GM19452 (cell line): ENCODE results near the gene NKX2-3.

Source experiments
- ATAC-seq: cut with Tn5 transposase; IDR thresholded peaks from one replicate; pipeline ENCODE4 v1.9.1; 2021; ENCODE audit not compliant: unreplicated experiment

NKX2-3 gene

DNA sequence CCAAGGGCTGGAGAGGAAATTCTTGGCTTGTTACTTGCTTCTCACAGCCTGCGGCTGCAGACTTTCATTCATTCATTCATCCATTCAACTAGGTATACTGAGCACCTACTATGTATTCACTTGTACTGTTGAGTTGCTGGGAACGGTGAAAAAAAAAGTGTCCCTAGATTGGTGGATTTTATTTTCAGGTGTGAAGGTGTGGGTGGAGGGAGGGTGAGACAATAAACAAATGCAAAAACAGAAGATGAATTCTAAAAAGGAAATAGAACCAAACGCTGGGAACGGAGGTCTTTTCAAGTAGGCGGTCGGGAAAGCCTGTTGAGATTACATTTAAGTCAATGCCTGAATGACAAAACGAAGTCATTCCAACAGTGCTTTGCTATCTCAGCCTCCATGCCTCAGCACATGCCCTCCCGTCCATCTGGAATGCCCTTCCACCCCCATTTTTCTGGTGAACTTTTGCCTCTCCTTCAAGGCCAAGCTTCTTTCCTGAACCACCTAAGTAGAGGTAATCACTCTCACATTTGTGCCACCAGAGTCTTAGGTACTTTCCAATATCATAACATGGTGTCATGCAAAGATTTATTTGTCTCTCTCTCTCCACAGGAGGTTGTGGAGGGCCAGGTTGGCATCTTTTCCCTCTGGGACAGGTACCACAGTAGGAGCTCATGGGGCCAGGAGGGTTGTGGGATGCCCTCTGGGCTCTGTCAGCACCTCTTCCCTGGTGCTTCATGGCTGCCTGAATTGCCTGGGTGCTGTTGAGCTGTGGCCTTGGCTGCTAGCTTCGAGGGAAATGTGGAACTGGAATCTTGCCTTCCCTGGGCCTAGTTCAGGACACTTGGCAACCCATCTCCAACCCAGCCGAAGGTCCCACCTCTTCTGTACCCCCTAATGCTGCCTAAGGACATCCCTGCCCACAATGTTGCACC lies 5.5 kb downstream of the NKX2-3 start:
- ATAC-seq = no peak

DNA sequence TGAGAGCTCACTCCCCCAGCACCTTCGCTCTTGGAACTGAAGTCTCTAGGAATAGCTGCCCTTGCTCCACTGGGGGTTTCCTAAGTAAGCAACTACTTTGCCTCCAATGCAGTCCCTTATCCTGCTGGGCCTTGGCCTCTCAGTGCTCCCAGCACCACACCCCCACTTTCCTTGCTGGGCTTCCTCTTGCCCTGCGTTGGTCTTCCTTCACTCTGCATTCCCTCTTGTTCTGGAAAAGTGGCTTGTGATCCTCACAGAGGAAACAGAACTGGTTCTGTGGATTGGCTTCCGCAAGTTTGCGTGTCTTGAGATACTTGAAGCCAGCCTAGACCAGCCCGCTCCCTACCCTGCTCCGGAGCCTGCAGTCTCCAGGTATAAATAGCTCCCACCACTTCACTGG lies 6.4 kb downstream of the NKX2-3 start:
- ATAC-seq = no peak

DNA sequence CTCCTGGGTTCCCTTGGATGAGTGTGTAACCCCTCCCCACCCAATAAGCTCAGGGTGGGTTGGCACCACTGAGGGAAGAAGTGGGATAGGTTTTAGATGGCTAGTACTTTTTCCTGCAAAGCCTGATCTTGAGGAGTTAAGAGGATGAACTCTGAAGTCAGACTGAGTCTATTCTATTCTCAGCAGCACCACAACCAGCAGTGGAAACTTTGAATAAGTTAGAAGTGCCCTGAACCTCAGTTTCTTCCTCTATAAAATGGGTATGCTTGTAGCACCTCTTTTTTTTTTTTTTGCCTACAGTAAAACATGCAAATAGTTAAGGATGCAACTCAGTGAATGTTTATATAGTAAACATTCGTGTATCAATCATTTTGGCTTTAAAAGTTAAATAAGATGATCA lies 7.1 kb downstream of the NKX2-3 start:
- no peak for ATAC-seq

DNA sequence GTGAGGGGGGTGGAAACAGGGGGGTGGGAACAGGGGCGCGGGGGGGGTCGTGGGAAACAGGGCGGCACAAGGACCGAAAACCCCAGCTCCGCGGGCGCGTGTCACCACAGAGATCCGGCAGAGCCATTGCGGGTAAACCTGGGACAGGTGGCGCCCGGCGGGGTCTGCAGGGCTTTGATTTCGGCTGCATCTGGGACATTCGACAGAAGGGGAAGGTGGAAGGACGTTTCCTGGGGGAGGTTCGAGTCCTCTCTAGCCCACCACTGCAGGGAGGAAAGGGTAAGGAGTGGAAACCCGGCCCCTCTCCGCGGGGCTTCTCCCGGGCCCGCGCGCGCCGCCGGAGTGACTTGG lies 7.5 kb downstream of the NKX2-3 start:
- ATAC-seq = no peak

DNA sequence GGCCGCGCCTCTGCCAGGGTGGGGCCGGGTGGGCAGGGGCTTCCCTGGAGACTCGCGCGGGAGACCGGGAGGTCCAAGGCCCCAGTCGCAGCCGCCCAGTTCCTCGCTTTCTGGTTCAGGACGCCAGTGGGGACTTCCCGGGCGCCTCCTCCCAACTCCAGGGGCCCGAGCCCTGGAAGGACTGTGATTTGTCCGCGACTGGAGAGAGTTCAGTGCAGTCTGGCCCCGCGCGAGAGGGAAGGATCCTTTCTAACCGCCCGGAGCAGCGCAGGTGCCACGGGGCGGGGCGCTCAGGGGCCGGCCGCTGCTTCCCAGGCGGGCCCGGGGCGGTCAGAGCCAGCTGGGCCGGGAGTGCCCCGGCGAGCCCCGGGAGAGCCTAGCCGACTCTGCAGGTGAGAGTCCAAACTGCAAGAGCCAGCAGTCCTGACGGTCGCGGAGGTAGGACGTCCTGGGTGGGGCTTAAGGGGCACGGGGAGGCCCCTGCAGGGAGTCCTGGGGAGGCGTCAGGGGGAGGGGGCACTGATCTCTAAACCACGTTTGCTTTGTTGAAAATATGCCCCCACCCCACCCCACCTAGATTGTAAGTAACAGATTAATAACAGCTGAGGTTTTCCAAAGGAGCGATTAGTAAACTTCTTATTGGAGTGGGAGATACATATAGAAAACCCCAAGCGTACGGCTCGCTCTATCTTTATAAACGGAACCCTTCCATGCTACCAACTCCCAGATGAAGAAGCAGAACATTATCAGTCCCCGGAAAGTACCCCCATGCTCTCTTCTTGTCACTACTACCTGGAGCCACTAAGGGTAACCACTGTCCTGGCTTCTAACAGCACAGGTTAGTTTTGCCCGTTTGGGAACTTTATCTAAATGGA lies 8.2 kb downstream of the NKX2-3 start:
- ATAC-seq = no peak

DNA sequence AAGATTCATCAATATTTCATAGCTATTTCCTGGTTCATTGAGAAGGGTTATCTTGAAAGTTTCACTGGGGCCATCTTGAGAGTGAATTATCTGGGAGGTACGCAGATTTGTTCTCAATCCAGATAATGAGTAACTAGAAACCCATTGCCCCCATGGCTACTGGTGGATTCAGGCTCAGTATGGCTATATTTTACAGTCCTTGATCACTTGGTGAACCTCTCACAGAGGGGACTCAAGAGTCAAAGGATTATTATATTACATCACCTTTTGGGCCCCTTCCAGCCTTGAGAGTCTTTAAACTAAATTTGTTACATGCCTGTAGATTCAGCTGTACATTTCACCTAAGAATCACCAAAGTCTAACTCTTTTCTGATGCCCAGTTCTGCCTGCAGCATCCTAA lies 11.6 kb downstream of the NKX2-3 start:
- no peak for ATAC-seq

DNA sequence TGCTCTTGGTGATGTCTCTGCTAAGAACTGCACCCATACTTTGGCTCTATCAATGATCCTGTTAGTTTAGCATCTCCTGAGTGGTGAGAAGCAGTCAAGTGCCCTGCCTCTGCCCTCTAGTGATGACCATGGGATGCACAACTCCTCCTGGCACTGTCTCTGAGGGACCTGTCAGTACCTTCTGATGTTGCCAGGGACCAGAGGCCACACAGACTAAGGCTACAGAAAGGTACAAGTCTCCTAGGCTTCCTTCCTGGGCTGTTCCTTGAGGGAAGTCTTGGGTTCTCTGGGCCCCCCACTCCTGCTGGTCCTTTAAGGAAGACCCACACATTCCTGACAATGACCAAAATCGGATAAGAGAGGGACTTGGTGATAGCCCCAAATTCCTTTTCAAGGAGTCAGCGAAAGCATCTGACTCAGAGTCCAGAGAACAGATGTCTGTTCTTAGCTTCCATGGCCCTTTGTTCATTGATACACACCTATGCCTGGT lies 15.3 kb downstream of the NKX2-3 start:
- no peak for ATAC-seq

DNA sequence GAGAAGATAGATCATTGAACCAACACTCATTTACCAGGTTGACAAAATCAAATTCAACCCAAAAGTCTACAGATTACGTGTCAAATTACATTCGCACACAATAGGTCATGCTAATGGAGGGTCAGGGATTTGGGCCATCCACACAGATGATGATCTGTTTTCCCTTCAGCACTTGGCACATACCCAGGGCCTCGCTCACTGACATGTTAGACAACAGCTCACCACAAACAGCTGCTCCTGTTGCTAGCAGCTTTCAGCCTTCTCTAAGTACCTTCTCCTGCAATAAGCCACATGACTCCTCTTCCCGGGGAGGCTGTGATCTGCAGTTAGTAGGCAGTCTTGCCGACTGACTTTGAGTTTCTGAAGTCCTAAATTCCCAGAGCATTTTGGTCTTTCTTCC lies 18.4 kb downstream of the NKX2-3 start:
- no peak for ATAC-seq

DNA sequence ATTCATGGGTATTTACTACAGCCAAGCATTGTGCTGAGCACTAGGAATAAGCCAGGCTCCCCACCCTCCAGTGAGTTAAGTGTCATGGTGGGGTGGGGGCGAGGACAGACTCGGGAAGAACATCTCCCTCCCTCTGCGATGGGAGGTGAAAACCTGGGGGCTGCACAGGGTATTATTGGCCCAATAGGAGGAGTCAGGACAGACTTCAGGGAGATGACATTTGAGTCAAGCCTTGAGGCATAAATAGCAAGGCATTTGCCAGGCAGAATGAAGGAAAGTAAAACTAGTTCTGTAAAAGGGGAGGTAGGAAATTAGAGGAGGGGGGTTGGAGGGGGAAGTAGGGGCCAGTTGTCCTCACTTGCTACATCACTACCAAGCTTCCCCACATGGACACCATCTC lies 18.9 kb downstream of the NKX2-3 start:
- ATAC-seq = no peak

DNA sequence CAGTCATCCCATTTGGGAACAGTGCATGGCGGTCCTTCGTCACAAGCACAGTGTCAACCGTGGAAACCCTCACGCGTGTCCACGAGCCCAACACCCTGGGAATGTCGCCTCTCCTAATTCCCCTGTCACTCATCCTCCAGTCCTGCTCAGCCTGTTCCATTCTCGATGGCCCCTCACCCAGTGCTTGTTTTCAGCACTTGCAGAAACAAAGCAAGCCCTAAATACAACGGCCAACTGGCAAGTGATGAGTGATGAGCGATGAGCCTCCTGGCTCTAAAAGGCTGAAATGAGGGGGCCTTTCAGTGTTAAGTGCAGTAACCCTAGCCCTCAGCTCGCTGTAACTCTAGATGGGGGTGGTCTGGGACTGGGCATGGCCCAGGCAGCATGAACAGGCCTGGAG lies 22.6 kb downstream of the NKX2-3 start:
- ATAC-seq = no peak

DNA sequence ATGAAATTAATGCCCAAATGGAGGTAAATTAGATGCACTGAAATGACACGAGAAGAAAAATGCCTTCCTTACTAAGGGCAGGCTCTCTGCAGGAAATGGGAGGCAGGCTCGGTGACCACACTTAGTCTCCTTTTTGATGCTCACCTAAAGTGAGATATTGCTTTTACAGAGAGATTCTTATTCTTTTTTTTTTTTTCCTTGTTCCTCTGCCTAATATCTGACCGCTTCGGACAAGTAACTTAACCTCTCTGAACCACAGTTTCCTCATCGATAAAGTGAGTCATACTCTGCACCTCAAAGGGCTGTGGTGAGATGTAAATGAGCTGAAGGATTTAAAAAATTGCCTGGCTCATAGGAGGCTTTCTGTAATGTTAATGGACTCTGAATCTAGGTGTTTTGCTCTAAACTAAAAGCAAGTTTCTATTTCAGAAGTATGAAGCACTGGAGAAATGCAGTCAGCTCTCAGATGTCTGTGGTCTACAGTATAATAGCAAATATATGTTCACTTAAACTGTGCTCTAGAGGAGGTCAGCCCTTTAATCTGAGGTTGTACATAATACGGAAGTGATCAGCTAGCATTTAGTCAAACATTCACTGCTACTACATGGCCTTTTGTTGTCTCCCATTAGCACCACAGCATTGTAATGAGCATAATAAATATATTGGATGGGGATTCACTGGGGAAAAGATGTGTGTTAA lies 23.2 kb downstream of the NKX2-3 start:
- ATAC-seq = peak; percentile 95

DNA sequence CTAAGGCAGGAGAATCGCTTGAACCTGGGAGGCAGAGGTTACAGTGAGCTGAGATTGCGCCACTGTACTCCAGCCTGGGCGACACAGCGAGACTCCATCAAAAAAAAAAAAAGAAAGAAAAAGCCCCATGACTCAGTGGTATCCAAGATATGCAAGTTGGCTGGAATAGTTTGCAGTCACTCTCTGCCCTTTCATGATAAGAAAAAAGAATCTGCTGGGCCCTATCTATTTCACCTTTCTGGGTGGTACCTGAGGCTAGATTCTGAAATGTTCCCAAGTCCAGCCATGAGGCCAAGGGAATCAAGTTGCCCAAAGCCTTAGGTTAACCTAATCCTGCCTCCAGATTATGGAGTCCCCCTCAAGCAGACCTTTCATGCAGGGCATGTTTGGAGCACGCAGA lies 24.3 kb downstream of the NKX2-3 start:
- no peak for ATAC-seq

DNA sequence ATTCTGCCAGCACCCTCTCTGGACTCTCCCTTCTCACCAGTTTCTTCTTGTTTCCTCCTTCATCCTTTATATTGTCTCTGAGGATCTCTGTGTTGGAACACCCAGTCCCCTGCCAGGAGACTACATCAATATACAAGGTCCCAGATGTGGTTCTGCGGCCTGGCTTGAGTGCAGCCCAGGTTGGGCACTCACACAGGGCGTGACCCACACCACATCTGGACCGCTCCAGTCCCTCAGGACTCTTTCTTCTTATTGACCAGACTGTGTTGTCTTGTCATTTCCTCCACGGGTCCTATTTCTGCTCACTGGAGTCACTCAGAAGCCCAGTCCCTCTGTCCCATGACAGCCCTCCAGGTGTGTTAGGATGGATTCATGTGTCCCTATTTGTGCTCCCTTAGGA lies 26.0 kb downstream of the NKX2-3 start:
- ATAC-seq = no peak

DNA sequence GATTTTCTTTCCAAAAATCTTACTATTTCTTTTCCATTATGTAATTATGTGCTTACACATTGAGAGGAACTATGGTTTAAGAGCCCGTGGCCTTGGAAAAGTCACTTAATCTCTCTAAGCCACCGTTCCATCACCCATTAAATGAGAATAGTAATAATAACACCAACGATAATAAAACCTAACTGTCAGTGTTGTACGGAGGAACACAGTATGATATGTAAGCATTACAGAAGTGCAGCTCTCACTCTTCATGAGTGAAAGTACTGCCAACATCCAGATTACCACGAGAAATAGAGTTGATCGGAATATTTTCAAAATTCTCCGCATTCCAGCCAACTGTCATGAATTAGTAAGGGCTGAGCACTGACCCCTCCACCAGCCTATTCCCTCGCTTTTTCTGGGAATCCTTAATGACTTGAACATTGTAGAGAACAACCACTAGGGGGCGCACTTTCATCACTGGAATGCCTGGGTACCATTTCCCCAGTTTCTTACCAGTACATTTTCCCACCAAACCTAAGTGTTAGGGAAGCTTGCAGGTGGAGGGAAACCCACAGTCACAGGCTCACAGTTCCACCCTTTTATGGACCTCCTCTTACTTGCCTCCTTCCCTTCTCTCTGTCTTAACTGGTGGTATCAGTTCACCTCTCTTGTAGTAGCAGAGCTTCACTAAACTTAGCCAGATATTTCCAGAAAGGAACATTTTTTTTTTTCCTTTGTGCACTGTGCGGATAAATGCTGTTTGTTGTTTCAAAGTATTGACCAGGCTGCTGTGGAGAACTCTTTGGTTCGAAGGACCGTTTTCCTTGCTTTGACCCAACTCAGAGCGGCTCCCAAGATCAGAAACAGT lies 27.8 kb downstream of the NKX2-3 start:
- ATAC-seq = no peak

DNA sequence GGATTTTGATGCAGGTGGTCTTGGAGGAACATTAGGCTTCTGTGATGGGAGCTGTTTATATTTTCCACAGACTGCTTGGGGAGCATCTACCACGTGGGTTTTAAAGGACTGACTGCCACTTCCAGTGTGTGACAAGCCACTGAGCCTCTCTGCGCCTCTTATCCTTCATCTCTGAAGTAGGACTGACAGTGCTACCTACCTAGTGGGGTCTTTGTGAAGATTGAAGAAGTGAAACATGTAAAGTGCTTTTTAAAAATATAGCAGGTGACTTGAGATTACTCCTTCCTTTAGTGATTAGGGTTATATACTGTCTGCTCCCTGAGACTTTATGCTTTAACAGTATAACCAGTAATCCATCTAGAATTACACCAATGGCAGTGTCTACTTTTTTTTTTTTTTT lies 29.9 kb downstream of the NKX2-3 start:
- ATAC-seq = no peak

DNA sequence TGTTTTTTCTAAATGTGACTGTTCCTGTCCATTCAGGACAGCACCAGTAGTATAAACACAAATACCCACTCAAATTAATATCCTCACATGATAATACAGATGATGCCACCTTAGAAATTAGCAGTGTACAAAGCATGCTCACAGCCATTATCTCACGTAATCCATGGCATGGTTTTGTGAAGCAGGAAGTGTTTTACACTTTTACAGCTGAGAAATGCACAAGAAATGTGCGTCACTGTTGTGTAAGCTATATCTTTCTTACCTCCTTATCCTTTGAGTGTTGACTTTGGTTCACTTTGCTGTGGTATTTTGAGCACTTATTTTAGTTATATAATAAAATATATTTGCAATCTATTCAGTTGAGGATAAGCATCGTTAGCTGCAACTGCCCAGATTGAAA lies 31.6 kb downstream of the NKX2-3 start:
- no peak for ATAC-seq

DNA sequence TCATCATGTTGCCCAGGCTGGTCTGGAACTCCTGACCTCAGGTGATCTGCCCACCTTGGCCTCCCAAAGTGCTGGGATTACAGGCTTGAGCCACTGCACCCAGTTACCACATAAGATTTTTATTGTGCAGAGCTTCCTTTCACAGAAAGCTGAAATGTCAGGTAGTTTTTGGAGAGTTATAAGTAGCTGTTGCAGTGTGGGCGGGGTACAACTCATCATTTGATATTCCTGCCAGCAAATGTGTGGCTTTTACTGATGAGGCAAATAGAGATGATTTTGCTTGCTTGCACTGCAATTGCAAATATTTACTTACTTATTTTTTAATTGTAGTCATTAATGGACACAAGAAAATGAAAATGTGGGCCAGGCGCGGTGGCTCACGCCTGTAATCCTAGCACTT lies 32.4 kb downstream of the NKX2-3 start:
- ATAC-seq = no peak

DNA sequence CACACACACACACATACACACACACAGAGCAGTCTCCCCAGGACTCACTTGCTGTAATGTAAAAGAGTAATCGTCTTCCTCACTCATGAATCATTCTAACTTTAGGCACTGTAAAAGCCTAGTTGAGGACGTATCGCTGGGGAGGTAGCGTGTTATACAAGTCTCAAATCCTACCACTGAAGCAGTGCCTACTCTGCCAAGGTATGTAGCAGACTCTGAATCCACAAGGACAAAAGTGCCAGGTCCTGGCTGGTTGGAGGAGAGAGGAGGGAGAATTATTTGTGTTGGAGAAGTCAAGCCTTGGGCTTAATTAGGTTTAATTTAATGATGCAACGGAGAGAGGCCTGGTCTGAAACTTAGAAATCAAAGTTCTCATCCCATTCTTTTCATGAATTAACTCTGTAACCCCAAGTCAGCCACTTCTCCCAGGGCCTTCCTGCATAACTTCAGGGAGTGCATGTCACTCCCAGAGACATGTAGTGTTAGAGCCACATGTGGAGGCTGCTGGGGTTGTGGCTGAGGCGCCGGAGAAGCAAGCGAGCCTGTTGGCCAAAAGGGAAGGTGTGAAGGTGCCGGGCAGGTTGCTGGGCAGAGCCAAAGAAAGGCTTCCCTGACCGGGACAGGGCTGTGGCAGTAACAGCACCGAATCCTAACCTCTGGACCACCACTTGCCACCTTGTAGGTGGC lies 36.7 kb downstream of the NKX2-3 start:
- ATAC-seq = no peak

DNA sequence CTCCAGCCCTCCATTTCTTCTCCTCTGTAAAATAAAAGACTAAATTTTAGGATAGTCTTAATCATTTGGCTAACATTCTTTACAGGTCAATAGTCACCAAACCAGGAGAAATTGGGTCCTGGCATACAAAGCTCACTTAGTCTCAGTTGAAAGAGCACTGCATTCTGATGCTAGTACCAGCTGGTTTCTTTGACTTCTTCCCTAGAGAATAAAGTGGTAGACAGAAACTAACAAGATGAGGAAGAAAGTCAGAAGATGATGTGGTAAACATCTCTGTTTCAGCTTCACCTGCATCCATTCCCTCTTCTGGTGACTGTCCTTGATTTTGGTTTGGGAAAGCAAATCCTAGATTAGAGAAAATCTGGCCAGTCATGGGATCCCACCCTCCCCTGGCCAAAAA lies 37.2 kb downstream of the NKX2-3 start:
- ATAC-seq = no peak

DNA sequence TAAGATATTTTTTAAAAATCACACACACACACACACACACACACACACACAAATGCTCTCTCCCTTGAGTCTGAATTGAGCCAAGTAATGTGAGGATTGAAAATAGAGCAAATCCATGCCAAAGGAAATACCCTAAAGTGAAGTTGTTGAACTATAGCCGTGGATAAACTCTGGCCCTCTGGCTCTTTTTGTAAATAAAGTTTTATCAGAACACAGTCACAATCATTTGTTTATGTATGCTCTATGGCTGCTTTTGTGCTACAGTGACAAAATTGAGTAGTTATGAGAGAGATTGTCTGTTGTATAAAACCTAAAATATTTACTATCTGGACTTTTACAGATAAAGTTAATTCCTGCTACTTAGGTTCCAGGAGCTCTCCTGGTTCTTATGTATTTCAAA lies 39.1 kb downstream of the NKX2-3 start:
- ATAC-seq = no peak
